GM19328 (cell line): ENCODE measurements around the gene FMNL1.
"Not testable (repeated sequence)": the region's sequence is repeated elsewhere in the genome, so short reads cannot be mapped to it uniquely, and the experiment has no call there.

Experiments
- ATAC-seq: cut with Tn5 transposase; IDR thresholded peaks from one replicate; pipeline ENCODE4 v1.9.1; 2021; ENCODE audit warnings: mild to moderate bottlenecking, moderate library complexity; ENCODE audit not compliant: unreplicated experiment

FMNL1 gene, protein sequence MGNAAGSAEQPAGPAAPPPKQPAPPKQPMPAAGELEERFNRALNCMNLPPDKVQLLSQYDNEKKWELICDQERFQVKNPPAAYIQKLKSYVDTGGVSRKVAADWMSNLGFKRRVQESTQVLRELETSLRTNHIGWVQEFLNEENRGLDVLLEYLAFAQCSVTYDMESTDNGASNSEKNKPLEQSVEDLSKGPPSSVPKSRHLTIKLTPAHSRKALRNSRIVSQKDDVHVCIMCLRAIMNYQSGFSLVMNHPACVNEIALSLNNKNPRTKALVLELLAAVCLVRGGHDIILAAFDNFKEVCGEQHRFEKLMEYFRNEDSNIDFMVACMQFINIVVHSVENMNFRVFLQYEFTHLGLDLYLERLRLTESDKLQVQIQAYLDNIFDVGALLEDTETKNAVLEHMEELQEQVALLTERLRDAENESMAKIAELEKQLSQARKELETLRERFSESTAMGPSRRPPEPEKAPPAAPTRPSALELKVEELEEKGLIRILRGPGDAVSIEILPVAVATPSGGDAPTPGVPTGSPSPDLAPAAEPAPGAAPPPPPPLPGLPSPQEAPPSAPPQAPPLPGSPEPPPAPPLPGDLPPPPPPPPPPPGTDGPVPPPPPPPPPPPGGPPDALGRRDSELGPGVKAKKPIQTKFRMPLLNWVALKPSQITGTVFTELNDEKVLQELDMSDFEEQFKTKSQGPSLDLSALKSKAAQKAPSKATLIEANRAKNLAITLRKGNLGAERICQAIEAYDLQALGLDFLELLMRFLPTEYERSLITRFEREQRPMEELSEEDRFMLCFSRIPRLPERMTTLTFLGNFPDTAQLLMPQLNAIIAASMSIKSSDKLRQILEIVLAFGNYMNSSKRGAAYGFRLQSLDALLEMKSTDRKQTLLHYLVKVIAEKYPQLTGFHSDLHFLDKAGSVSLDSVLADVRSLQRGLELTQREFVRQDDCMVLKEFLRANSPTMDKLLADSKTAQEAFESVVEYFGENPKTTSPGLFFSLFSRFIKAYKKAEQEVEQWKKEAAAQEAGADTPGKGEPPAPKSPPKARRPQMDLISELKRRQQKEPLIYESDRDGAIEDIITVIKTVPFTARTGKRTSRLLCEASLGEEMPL

DNA sequence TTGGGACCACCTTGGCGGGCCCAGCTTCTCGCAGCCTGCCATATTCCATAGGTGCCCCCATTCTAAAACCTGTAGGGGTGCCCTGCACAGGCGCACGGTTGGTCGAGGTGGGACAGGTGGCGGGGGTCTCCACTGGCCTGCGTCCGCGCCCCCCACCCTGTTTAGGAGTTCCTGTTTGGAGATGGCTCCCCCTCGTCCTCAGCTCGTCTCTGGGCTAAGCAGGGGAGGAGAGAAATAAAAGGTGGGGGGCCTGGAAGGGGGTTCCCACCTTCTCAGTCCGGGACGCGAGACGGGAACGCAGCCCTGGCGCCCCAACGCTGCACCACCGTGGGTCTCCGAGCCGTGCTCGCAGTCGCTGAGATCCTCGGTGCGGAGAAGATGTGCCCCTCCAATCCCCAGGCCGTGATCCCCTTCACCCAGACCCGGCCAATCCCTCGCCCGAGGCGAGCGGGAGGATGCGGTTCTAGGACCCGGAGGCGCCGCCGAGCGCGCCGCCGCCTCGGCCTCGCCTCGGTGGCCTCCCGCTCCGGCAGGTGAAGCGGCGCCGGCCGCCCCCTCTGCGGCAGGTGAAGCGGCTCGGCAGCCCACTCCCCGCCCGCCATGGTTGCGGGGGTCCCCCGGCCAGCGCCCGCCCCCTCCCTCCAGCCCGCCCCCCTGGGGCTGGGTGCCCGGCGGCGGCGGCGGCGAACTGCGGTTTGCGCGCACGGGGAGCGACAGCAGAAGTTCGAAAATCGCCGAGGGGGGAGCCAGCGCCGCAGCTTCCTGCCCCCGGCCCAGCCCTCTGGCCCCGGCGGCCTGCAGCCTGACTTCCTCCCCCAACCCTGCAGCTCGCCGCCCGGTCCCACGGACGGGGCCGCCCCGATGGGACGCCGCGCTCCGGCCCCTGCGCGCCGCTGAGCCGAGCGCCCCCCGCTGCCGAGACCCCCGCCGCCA lies at the start of gene FMNL1:
Gene FMNL1, plus strand, starts transcription at position 805 of the 933 bp plus-strand sequence. CDS start 240 bp downstream, outside the sequence.
- no peak for ATAC-seq

DNA sequence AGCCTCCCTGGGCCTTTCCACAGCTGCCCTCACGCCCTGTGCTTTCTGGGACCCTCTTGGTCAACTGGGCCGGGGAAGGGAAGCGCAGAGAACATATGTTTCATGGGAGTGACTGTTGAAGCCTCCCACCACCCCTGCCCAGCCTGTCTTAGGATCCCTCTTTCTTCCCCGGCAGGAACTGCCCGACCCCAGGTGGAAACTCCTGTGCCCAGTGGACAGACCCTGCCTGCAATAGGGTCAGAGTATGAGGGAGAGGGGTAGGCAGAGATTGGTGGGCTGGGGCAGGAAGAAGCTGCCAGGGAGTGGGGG lies 49.5 kb upstream of the FMNL1 start:
- ATAC-seq, result no peak

DNA sequence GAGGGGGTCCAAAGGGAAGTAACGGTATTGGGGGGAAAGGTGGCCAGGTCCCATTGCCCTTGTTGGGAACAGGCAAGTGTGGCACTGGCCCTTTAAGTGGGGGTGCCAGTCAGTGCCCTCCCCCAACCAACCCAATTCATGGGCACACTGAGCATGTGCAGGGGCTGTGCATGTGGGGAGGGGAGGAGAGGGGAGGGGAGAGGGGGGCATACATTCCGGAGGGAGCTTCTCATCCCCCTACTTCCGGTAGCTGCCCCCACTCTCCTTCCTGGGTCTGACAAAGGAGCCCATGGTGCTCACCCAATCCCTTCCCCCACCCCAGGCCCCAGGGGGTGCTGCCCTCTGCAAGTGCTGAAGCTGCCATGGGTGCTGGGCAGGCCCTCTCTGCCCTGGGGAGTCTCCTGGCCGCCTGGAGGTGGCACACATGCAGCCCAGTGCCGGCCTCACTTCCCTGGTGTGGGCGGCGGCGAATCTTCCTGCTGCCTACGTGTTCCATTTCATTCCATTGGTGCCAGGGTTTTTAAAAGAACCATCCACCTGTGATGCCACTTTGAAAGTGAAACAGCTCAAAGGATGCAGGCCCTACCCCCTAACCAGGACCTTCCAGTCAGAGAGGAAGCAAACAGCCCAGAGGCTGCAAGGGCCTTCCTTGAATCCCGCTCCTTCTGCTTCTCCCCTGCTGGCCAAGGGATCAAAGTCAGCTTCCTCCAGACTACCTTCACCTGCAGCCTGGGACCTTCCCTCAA lies 49.0 kb upstream of the FMNL1 start:
- no peak for ATAC-seq

DNA sequence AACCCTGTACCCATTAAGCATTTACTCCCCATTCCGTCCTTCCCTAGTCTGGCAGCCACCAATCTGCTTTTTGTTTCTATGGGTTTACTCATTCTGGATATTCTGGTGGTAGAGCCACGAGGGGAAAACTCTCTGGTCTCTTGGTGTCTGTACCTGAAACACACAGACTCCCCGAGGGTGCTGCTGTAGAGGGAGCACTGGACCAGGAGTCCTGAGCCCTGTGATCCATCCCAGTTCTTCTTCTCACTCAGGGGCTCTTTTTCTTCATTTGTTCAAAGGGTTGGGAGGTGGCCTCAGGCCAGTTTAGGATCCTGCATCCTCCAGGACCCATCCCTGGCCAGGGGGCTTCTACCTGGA lies 45.9 kb upstream of the FMNL1 start:
- no peak for ATAC-seq

DNA sequence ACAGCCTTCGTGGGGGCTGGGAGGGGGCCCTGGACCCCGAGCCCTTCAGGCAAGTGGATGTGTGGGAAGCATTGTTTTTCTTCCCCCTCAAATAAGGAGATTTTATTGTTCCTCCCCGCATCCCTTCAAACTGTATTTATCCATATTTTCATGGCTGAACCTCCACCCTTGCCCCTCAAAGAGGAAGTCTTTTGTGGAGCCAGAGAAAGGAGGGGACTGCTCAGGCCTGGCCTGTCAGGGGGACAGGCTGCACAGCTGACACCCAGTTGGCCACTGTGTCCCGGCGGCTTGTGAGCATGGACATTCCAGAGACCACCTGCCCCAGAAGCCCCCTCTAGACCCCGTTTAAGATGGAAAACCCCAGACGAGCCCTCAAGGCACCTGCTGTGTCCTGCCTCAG lies 44.1 kb upstream of the FMNL1 start:
- ATAC-seq, result no peak

DNA sequence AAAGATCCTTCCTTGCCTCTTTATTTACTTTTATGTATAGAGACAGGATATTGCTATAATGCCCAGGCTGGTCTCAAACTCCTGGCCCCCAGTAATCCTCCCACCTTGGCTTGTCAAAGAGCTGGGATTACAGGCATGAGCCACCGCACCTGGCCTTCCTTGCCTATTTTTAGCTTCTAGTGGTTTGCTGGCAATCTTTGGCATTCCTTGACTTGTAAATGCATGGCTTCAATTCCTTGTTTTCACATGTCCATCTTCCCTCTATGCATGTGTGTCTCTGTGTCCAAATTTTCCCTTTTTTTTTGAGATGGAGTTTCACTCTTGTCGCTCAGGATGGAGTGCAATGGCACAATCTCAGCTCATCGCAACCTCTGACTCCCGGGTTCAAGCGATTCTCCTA lies 37.5 kb upstream of the FMNL1 start:
- ATAC-seq, result no peak

DNA sequence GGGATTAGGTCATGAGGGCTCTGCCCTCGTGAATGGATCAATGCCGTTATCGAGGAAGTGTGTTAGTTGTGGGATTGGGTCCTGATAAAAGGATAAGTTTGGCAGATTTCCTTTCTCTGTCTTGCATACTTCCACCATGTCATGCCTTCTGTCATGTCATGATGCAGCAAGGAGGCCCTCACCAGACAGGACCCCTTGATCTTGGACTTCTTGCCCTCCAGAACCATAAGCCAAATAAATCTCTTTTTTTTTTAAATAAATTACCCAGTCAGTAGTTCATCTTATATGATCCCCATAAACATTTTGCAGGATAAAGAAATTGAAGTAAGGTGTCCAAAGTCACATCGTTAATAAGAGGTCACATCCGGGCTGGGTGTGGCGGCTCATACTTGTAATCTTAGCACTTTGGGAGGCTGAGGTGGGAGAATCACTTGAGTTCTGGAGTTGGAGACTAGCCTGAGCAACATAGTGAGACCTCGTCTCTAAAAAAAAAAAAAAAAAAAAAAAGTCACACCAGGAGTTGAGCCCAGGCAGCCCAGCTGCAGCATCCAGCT lies 34.8 kb upstream of the FMNL1 start:
- no peak for ATAC-seq

DNA sequence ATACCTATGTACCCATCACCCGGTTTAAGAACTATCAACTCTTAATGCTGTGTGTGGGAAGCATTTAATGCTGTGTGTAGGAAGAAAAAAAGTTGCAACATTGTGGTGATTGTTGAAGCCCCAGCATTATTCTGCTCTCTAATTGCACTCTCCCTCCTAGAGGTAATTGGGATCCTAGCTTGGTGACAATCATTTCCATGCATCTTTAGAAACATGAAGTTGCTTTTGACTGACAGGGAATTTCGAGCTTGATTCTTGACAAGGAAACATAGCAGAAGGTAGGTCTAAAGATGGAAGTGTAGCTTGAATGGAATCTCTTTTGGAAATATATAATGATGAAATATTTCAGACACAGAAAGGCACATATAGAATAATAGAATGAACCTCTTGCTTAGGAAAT lies 32.7 kb upstream of the FMNL1 start:
- ATAC-seq, result no peak

DNA sequence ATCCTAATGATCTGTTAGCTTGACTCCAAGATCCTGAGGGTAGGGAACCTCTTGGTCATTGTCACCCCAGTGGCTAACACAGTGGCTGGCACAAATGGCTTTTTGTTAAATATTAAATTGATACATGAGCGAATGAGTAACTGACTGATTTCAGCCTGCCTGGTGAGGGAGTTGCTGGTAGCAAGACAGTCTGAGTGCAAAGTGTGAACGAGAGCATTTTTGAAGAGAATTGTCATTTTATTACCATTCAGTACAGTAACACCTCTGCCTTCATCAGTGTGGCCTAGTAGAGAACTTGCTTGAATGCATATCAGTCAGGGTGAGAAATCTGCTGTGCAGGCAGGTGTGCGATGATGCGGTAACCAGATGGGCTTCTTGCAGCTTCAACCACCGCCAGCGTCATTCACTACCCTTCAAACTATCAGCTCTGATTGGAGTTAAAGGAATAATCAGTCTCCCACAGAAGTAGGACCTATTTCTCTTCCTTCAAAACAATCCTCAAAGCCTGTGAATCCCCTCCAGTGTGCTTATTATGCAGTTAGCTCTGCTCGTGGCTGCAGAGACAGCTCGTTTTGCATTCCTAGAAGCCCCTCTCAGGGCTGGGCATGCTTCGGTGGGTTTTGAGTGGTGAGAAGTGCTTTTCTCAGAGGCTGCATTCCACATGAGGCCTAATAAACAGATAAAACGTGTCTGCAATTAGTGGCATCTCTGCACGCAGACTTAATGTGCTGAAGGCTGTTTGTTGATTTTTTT lies 31.0 kb upstream of the FMNL1 start:
- ATAC-seq, result no peak

DNA sequence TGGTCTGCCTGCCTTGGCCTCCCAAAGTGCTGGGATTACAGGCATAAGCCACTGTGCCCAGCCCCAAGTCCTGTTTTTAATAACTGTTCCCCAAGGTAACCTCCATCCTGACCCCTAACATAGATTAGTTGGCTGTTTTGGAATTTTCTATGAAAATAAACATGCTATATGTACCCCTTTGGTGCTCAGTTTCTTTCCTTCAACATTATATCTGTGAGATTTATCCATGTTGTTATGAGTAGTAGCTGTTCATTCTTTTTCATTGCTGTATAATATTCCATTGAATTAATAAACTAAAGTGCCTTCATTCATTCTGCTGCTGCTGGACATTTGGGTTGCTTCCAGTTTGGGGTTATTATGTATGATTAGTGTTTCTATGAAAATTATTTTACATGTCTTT lies 26.3 kb upstream of the FMNL1 start:
- no peak for ATAC-seq

DNA sequence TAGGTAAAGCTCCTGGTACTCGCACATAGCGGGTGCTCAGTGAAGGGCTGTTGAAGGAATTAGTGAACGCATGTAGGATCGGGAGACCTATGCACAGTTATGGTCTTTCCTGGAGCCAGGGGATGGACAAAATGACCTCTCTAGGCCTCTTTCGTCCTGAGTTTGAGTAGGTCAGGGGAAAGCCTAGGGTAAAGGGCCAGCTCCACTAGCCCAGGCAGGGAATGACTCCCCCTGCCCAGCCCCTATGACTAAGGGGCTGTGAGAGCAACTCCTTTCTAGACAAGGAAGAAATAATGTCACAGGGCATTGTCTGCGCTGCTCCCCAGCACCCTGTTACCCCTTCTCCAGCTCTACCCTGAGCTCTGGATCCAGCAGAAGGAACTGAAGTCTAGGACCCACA lies 24.6 kb upstream of the FMNL1 start:
- no peak for ATAC-seq

DNA sequence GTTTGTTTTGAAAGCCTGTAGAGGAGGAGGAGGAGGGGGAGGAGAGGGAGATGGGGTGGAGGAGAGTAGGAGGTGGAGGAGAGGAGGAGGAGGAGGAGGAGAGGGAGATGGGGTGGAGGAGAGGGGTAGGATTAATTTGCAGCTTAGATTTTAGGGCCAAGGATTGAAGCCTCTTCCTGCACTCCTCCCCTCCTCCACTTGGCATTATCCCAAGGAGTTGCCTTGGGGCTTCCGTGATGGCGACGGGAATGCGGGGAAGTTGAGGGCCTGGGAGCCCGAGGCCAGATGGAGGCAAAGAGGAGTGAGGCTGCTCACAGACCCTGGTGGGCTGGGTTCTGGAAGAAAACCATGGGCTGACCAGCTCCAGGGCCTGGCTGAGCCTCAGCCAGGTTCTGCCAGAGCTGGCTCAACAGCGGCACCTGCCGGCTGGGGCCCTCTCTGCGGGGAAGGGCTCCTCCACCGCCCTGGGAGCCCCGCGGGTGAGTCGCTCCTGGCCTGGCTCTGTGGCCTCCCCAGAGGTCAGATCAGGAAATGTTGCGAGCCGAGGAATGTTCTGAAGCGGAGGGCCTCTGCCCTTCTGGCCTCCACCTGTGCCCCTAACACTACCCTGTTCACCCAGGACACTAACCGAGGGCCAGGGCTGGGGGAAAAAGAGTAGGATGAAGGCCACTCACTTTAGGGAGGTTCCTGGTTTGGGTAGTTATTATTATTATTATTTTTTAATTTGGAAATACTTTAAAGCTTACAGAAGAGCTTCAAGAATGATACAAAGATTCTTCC lies 23.9 kb upstream of the FMNL1 start:
- peak; percentile 58 for ATAC-seq

DNA sequence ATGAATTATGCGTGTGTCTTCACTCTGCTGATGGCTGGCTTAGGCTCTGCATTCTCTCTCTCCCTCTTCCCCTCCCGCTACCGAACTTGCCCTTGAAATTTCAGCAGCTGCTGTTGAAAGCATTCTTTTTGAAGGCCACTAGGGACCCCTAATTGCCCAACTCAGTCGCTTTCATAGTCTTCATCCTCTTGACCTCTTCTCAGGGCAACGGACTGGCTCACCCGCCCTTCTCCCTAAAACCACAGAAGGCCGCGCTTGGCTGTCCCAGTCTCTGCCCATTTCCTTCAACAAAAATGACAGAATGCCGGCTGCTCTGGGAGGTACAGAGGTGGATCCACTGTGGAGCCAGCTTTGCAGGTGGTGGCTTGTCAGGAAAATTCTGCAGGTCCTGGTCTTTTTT lies 21.0 kb upstream of the FMNL1 start:
- ATAC-seq, result no peak

DNA sequence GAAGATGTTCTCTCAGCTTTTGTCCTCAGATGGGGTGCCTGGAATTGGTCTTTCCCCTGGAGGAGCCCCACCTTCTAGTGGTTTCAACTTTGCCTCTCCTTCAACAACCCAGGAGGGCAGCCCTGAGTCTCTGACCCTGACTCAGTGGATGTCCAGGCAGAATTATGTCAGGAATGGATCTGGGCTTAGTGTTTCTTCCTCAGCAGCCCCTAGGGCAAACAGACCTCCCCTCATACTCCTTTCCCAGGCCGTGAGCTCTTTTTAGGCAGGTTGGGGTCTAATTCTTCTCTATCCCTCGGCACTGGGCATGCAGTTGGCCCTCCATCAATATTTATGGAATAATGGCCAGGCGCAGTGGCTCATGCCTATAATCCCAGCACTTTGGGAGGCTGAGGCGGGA lies 20.2 kb upstream of the FMNL1 start:
- ATAC-seq, result no peak

DNA sequence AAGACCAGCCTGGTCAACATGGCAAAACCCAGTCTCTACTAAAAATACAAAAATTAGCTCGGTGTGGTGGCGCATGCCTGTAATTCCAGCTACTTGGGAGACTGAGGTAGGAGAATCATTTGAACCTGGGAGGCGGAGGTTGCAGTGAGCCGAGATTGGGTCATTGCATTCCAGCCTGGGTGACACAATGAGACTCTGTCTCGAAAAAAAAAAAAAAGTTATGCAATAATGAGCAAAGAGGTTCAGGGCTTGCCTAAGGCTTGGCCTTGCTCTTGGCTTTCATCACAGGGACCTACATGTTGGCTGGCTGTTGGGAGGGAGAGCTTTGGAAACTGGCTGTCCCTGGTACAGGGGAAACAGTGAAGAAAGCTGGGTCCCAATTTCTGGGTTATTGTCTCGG lies 19.8 kb upstream of the FMNL1 start:
- ATAC-seq, result not testable (repeated sequence)

DNA sequence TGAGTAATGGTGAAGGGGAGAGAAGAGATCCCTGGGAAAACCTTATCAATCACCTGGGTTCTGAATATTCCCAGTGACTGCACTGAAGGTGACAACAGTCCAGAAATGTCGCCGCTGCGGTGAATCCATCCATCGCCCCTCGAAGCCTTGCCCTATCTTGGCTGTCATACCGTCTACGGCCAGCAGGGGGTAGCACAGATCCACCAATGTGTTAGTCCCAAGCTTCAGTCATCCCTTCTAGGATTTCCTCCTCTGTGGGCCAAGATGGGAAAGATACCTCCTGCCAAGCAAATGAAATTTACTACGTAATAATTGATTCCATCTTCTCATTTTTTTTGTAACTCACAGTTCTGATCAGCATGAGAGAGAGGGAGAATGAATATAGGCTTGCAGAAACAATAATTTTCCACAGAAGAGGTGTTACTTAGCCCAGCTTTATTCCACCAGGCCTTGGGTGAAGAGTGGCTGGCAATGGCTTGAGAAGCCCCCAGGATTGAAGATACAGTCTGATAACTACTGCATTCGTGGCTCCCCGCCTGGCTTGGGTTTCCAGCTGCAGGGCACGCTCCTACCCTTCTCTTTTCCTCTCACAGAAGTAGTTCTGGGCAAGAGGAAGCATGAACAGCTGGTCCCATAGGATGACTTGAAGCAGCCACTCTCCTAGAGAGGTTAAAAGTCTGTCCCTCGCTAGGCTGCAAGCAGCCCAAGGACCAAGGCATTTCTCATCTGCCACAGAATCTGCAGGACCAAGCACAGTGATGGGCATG lies 2.6 kb upstream of the FMNL1 start:
- ATAC-seq, result no peak

DNA sequence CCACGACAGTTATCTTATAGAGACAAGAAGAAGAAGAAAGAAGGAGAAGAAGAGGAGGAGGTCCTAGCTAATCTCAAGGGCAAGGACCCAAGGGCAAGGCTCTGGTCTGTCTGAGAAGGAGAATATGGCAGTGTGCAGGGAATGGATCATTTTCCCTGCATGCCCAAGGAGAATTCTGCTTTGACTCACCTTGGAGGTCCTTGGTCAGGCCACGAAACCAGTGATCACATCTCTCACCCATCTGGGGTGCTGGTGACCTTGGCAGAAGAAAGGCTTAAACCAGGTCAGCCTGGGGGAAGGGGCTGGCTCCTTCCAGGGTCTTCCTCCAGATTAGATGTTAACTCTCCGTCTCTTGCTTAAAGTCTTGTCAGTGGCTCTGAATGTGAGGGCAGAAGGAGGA lies 1.6 kb upstream of the FMNL1 start:
- ATAC-seq, result no peak

DNA sequence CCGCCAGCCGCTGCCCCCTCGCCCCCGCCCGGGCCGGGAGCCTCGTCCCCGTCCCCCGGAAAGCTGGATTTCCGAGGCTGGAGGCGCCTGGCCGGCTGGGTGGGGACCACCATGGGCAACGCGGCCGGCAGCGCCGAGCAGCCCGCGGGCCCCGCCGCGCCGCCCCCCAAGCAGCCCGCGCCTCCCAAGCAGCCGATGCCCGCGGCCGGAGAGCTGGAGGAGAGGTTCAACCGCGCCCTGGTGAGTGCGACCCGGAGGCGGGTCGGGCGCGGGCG lies 266 bp downstream of the FMNL1 start:
- ATAC-seq, result no peak
